Calu3 (cell line): ENCODE results near the gene FREM1. TPM values are rescaled to one million over a fixed set of nuclear protein-coding genes. Genes with fewer than 3 reads are reported as not detected.

ENCODE experiments used
- BruUV-seq: library from RNA; stranded (reverse); fragments of 400-500 nt; replicated peaks from 2 replicates; lab custom pipeline; 2021; lab: Mats Ljungman, UMichigan
- CTCF ChIA-PET: fragments of 300-600 bp; sonication (Branson Sonifier 250); formaldehyde crosslinking; loops from one replicate; lab custom pipeline; 2022; ENCODE audit warnings: antibody characterized with exemption; lab: Charles Lee
- DNase-seq: peaks from one replicate; pipeline ENCODE4 v3.0.0; 2022
- H3K27ac Mint-ChIP-seq: one replicate; pipeline ENCODE4 v1.8.0; 2022; ENCODE audit warnings: mixed read lengths; ENCODE audit not compliant: unreplicated experiment
- H3K27me3 Mint-ChIP-seq: one replicate; pipeline ENCODE4 v1.8.0; 2022; ENCODE audit warnings: mixed read lengths; ENCODE audit not compliant: unreplicated experiment
- H3K36me3 Mint-ChIP-seq: one replicate; pipeline ENCODE4 v1.8.0; 2022; ENCODE audit warnings: mild to moderate bottlenecking, moderate library complexity, mixed read lengths; ENCODE audit not compliant: insufficient read depth, unreplicated experiment
- H3K4me1 Mint-ChIP-seq: one replicate; pipeline ENCODE4 v1.8.0; 2022; ENCODE audit warnings: mild to moderate bottlenecking, low read depth, mixed read lengths; ENCODE audit not compliant: unreplicated experiment
- H3K4me3 Mint-ChIP-seq: one replicate; pipeline ENCODE4 v1.8.0; 2022; ENCODE audit warnings: mild to moderate bottlenecking, low read depth, moderate library complexity, mixed read lengths; ENCODE audit not compliant: unreplicated experiment
- H3K9me3 Mint-ChIP-seq: one replicate; pipeline ENCODE4 v1.8.0; 2022; ENCODE audit warnings: low read depth, mixed read lengths; ENCODE audit not compliant: unreplicated experiment
- CTCF ChIP-seq: fragments of 200-600 bp; IDR thresholded peaks from one replicate; pipeline ENCODE4 v1.8.0; 2022; ENCODE audit warnings: antibody characterized with exemption; ENCODE audit not compliant: unreplicated experiment
- intact Hi-C: fragments of 100-400 bp; cut with micrococcal nuclease; formaldehyde crosslinking; loops from one replicate; pipeline ENCODE4 v1.10.0; 2022; ENCODE audit not compliant: unreplicated experiment
- total RNA-seq: library from RNA; stranded (reverse); gene quantifications from 2 replicates; pipeline ENCODE4 v1.2.3, GENCODE V29; 2022

The FREM1 gene
- total RNA-seq, 1 experiment from 2014 or later = not detected

- no peaks in the 10 kb centered on the region for H3K9me3 Mint-ChIP-seq
- no TSS peak for BruUV-seq
- no peak for TF ChIP-seq CTCF
- DNase-seq = no peak
- intact Hi-C loops = loop anchor here (5.0 kb wide), 1 partner anchor 1554 kb away; no protein-coding TSS in a partner anchor
- H3K27me3 Mint-ChIP-seq = peaks cover 34% of the 10 kb centered on the region
- no peak overlapping the region for H3K27ac Mint-ChIP-seq
- no peak overlapping the region for H3K4me3 Mint-ChIP-seq
- no peaks in the 10 kb centered on the region for H3K36me3 Mint-ChIP-seq
- H3K4me1 Mint-ChIP-seq = no peaks in the 10 kb centered on the region
- CTCF ChIA-PET = no interaction called here
Measured at GRCh38 chr9:14766299-14766698, 143.9 kb downstream of the FREM1 start.

GRCh38 chr9:14761584-14761983, 148.6 kb downstream of the FREM1 start:
- BruUV-seq = no TSS peak
- Mint-ChIP-seq H3K4me3 (no peak overlapping the region), H3K36me3 (no peaks in the 10 kb centered on the region), H3K4me1 (no peaks in the 10 kb centered on the region), H3K27me3 (peaks cover 38% of the 10 kb centered on the region), H3K27ac (no peak overlapping the region), H3K9me3 (no peaks in the 10 kb centered on the region)
- no peak for TF ChIP-seq CTCF
- no peak for DNase-seq
- CTCF ChIA-PET = no interaction called here
- intact Hi-C loops = no loop called here

- Mint-ChIP-seq H3K36me3 (no peaks in the 10 kb centered on the region), H3K4me3 (no peak overlapping the region), H3K27me3 (peaks cover 38% of the 10 kb centered on the region), H3K27ac (no peak overlapping the region), H3K4me1 (no peaks in the 10 kb centered on the region), H3K9me3 (no peaks in the 10 kb centered on the region)
- CTCF ChIA-PET = no interaction called here
- TF ChIP-seq CTCF = no peak
- no TSS peak for BruUV-seq
- DNase-seq = no peak
- intact Hi-C loops = no loop called here
Measured at GRCh38 chr9:14760060-14760459, 150.2 kb downstream of the FREM1 start.

GRCh38 chr9:14756291-14756690, 153.9 kb downstream of the FREM1 start:
- no peak for DNase-seq
- CTCF ChIA-PET = no interaction called here
- Mint-ChIP-seq H3K9me3 (no peaks in the 10 kb centered on the region), H3K4me1 (no peaks in the 10 kb centered on the region), H3K27me3 (peaks cover 21% of the 10 kb centered on the region), H3K27ac (no peak overlapping the region), H3K4me3 (no peak overlapping the region), H3K36me3 (no peaks in the 10 kb centered on the region)
- no peak for TF ChIP-seq CTCF
- no TSS peak for BruUV-seq
- intact Hi-C loops = no loop called here
